Sigmoid colon (tissue), 4 donors: ENCODE data around the gene NIPSNAP3A.

Source experiments
- CTCF ChIP-seq, 4 experiments: fragments of 450-650 bp in 3 of 4; fragments of 200-600 bp in 1 of 4; IDR thresholded peaks; one replicate each; pipeline ENCODE4 v1.5.1; 2016 to 2019; ENCODE audit warnings: antibody characterized with exemption in 4 of 4, mild to moderate bottlenecking in 3 of 4, moderate library complexity in 2 of 4
- EP300 ChIP-seq, 4 donors: sonication (generic); formaldehyde crosslinking; IDR thresholded peaks; one replicate each; pipeline ENCODE4 v1.6.1; 2017; ENCODE audit warnings: antibody characterized with exemption in 4 of 4
- POLR2A ChIP-seq, 2 donors: fragments of 450-650 bp; IDR thresholded peaks; one replicate each; pipeline ENCODE4 v1.6.1; 2016; ENCODE audit warnings: antibody characterized with exemption in 2 of 2, mild to moderate bottlenecking in 2 of 2, moderate library complexity in 2 of 2

GRCh38 chr9:104800068-104800785 lies 52.7 kb downstream of the NIPSNAP3A start:
- TF ChIP-seq EP300 (IDR thresholded peaks at IDR 0.05) (no peak), CTCF (IDR thresholded peaks at IDR 0.05) (no peak), POLR2A (IDR thresholded peaks at IDR 0.05) (no peak)
